HepG2 (cell line): ENCODE measurements around the gene ATF6. TPM values are rescaled to one million over a fixed set of nuclear protein-coding genes. Genes with fewer than 3 reads are reported as not detected.

Source experiments
- ATAC-seq: fragments of 200-7000 bp; cut with Tn5 transposase; 3 replicates; pipeline ENCODE4 v1.9.1; 2020; ENCODE audit warnings: mild to moderate bottlenecking, moderate library complexity
- BruUV-seq: library from RNA; stranded (reverse); fragments of 400-500 nt; replicated peaks from 2 replicates; lab custom pipeline; 2021; lab: Mats Ljungman, UMichigan
- CTCF ChIA-PET: fragments of 300-600 bp; formaldehyde crosslinking; extraction: SDS; loops from one replicate; lab custom pipeline; 2021; ENCODE audit warnings: low total read pairs, inconsistent platforms, low intra/inter-chr PET ratio; lab: Yijun Ruan, JAX
- POLR2A ChIA-PET: fragments of 350-600 bp; sonication (Branson Sonifier 250); formaldehyde crosslinking; loops from one replicate; lab custom pipeline; 2020; ENCODE audit warnings: antibody characterized with exemption, inconsistent platforms; lab: Yijun Ruan, JAX
- DNase-seq: peaks from one replicate; pipeline ENCODE4 v3.0.0-alpha.2; 2015; ENCODE audit warnings: low spot score
- FAIRE-seq: peaks from 3 replicates; lab custom pipeline; 2011; peaks lifted over from hg19 to GRCh38; lab: Jason Lieb, UNC
- H2AFZ ChIP-seq: one replicate; pipeline ENCODE4 v1.6.1; 2011; ENCODE audit warnings: low read length, inconsistent platforms
- H3K27ac ChIP-seq: fragments of 300-600 bp; 3 replicates; pipeline ENCODE4 v1.8.0; 2011; ENCODE audit warnings: mixed run types, mild to moderate bottlenecking, mixed read lengths, low read length, inconsistent platforms; ENCODE audit not compliant: insufficient read depth; ENCODE audit errors: extremely low read length
- H3K27me3 ChIP-seq, 2 experiments: fragments of 200-600 bp in 1 of 2; 2 replicates in 1 of 2; 3 replicates in 1 of 2; pipeline versions ENCODE4 v1.6.0 to v1.8.0; 2011; ENCODE audit warnings: low read length in 2 of 2, mild to moderate bottlenecking in 2 of 2, moderate library complexity in 2 of 2, inconsistent platforms in 1 of 2; ENCODE audit not compliant: insufficient read depth in 2 of 2, control insufficient read depth in 1 of 2
- H3K36me3 ChIP-seq, 2 experiments: fragments of 200-600 bp in 1 of 2; replicated peaks in 1 of 2; 2 replicates in 1 of 2; 3 replicates in 1 of 2; pipeline versions ENCODE4 v1.5.1 to v1.8.0; 2011; ENCODE audit warnings: low read length in 2 of 2, inconsistent platforms in 1 of 2; ENCODE audit not compliant: insufficient read depth in 2 of 2, control insufficient read depth in 1 of 2
- H3K4me1 ChIP-seq: 2 replicates; pipeline ENCODE4 v1.5.1; 2012; ENCODE audit warnings: low read length, inconsistent platforms; ENCODE audit not compliant: insufficient read depth
- H3K4me2 ChIP-seq: 2 replicates; pipeline ENCODE4 v1.6.0; 2011; ENCODE audit warnings: low read depth, low read length, inconsistent platforms
- H3K4me3 ChIP-seq, 3 experiments: fragments of 200-600 bp in 1 of 3; sonication (generic), shearing (Covaris generic) in 1 of 3; replicated peaks in 1 of 3; 2 replicates each; pipeline ENCODE4 v1.5.1; 2011 to 2016; ENCODE audit warnings: low read length in 3 of 3, inconsistent platforms in 2 of 3, low read depth in 2 of 3, mild to moderate bottlenecking in 2 of 3, control low read depth in 1 of 3, mixed read lengths in 1 of 3; ENCODE audit not compliant: insufficient read depth in 1 of 3
- H3K79me2 ChIP-seq: one replicate; pipeline ENCODE4 v1.6.1; 2011; ENCODE audit warnings: low read length, inconsistent platforms; ENCODE audit not compliant: insufficient read depth
- H3K9ac ChIP-seq: 2 replicates; pipeline ENCODE4 v1.6.0; 2011; ENCODE audit warnings: mild to moderate bottlenecking, low read depth, low read length, inconsistent platforms; ENCODE audit not compliant: insufficient read depth
- H3K9me3 ChIP-seq: 2 replicates; pipeline ENCODE4 v1.5.1; 2012; ENCODE audit warnings: mild to moderate bottlenecking, low read length
- H4K20me1 ChIP-seq: 2 replicates; pipeline ENCODE4 v1.6.0; 2011; ENCODE audit warnings: inconsistent platforms, mild to moderate bottlenecking, low read length, moderate library complexity; ENCODE audit not compliant: insufficient read depth
- AFF4 ChIP-seq: sonication (generic); formaldehyde crosslinking; IDR thresholded peaks from 2 replicates; pipeline ENCODE4 v1.4.0; 2020; ENCODE audit warnings: missing genetic modification reagents
- BCLAF1 ChIP-seq: fragments of 450-650 bp; IDR thresholded peaks from 2 replicates; pipeline ENCODE4 v1.6.1; 2017; ENCODE audit warnings: mild to moderate bottlenecking
- TFDP2 ChIP-seq: sonication (generic); formaldehyde crosslinking; IDR thresholded peaks from 2 replicates; pipeline ENCODE4 v1.4.0; 2020; ENCODE audit warnings: missing genetic modification reagents
- XRCC5 ChIP-seq: fragments of 200-400 bp; formaldehyde crosslinking; optimal IDR thresholded peaks from 2 replicates; pipeline ENCODE3; 2017; ENCODE audit warnings: mild to moderate bottlenecking, low read length
- ZNF574 ChIP-seq: sonication (generic); formaldehyde crosslinking; IDR thresholded peaks from 2 replicates; pipeline ENCODE4 v1.4.0; 2020; ENCODE audit warnings: missing genetic modification reagents
- WGBS: methylation state at CpG from one replicate; pipeline ENCODE4 v1.1.6; 2017; ENCODE audit warnings: low lambda C conversion rate; 5-methylcytosine and 5-hydroxymethylcytosine counted together
- in situ Hi-C: cut with HindIII; loops from 2 replicates; pipeline ENCODE4 v1.10.0; 2017; ENCODE audit warnings: low pct_unique_long_range_greater_than_20kb; ENCODE audit not compliant: extremely low pct_ligation_motif_present
- intact Hi-C: fragments of 100-400 bp; cut with micrococcal nuclease; formaldehyde crosslinking; loops from one replicate; pipeline ENCODE4 v1.10.0; 2022; ENCODE audit not compliant: unreplicated experiment
- polyA plus RNA-seq, 8 experiments: library from polyadenylated mRNA; depleted of rRNA in 3 of 8; stranded (reverse) in 7 of 8; unstranded in 1 of 8; fragments of >200 nt; fragmentation: Illumina TruSeq in 4 of 8; extraction: Trizol in 4 of 8; gene quantifications; 2 replicates each; pipeline versions ENCODE4 v1.2.1 to v1.2.3, GENCODE V29; 2011 to 2016; ENCODE audit warnings: low read depth in 4 of 8, missing spikeins in 1 of 8, mixed read lengths in 1 of 8; ENCODE audit not compliant: insufficient read depth in 1 of 8
- total RNA-seq, 5 experiments: library from RNA; depleted of rRNA; stranded (reverse); fragments of >200 nt; fragmentation: Illumina TruSeq; extraction: Trizol; gene quantifications; 2 replicates each; pipeline ENCODE4 v1.2.3, GENCODE V29; 2016; ENCODE audit warnings: low read depth in 1 of 5

Gene ATF6
- total and polyA plus RNA-seq, 2 of the 13 experiments (the other 11 are each of a cell fraction or from before 2014, with no cell fraction given): 13.2 to 14.5 TPM

GRCh38 chr1:161953256-161953920 is 187.3 kb downstream of the ATF6 start:
- no TSS peak for BruUV-seq
- POLR2A ChIA-PET: no interaction called here
- no peak overlapping the region for H3K27ac ChIP-seq
- H4K20me1 ChIP-seq: no peaks in the 10 kb centered on the region
- 94% methylated on average over 5 of the region's 5 CpGs for WGBS
- no peak overlapping the region for H2AFZ ChIP-seq
- H3K4me2 ChIP-seq: no peak overlapping the region
- in situ Hi-C loops: no loop called here
- H3K9me3 ChIP-seq: no peaks in the 10 kb centered on the region
- no peaks in the 10 kb centered on the region for H3K79me2 ChIP-seq
- intact Hi-C loops: no loop called here
- no peak overlapping the region for H3K4me3 ChIP-seq
- CTCF ChIA-PET: no interaction called here
- no peak overlapping the region for H3K9ac ChIP-seq
- peaks cover 0 to 1% of the 10 kb centered on the region in 2 experiments; a peak in 3 of 5 replicates for H3K36me3 ChIP-seq
- FAIRE-seq: no peak
- ATAC-seq: no peak
- no peak for DNase-seq
- TF ChIP-seq BCLAF1: no peak
- H3K4me1 ChIP-seq: no peaks in the 10 kb centered on the region
- no peaks in the 10 kb centered on the region for H3K27me3 ChIP-seq

- CTCF ChIA-PET: no interaction called here
- Histone ChIP-seq H3K36me3 (peaks cover 0 to 7% of the 10 kb centered on the region in 2 experiments; a peak in 4 of 5 replicates), H4K20me1 (no peaks in the 10 kb centered on the region), H3K27ac (no peak overlapping the region), H3K4me2 (no peak overlapping the region), H3K4me3 (no peak overlapping the region), H3K9me3 (no peaks in the 10 kb centered on the region), H3K27me3 (no peaks in the 10 kb centered on the region), H3K4me1 (no peaks in the 10 kb centered on the region), H2AFZ (no peak overlapping the region), H3K9ac (no peak overlapping the region), H3K79me2 (no peaks in the 10 kb centered on the region)
- POLR2A ChIA-PET: no interaction called here
- BruUV-seq: no TSS peak
- in situ Hi-C loops (no loop called here), intact Hi-C loops (no loop called here)
- DNase-seq (no peak), ATAC-seq (no peak), FAIRE-seq (no peak)
- 78% methylated on average over 2 of the region's 2 CpGs for WGBS
- TF ChIP-seq XRCC5 (no peak), TFDP2 (CRISPR knock-in tag) (no peak), ZNF574 (CRISPR knock-in tag) (no peak), AFF4 (no peak)
Measured at GRCh38 chr1:161954050-161954449, 187.9 kb downstream of the ATF6 start.
